B cell (primary cell): ENCODE data around the gene SLITRK2.

Experiments
- CTCF ChIP-seq: fragments of 200-600 bp; IDR thresholded peaks from one replicate; pipeline ENCODE4 v1.8.0; 2022; ENCODE audit warnings: antibody characterized with exemption, mild to moderate bottlenecking
- EZH2 ChIP-seq: IDR thresholded peaks from 2 replicates; pipeline ENCODE4 v1.6.1; 2012; ENCODE audit warnings: borderline replicate concordance, low read depth, mild to moderate bottlenecking, moderate library complexity, low read length; ENCODE audit not compliant: insufficient read depth, poor library complexity, severe bottlenecking

GRCh38 chrX:145840531-145840930 is 22.9 kb downstream of the SLITRK2 start:
- no peak for TF ChIP-seq CTCF
- no peak for TF ChIP-seq EZH2
